ENCODE results near the gene LARGE2.

GRCh38 chr11:45877845-45878244 lies 44.6 kb upstream of the LARGE2 start:
- TF ChIP-seq CTCF (IDR thresholded peaks at IDR 0.05; ENCODE audit: borderline replicate concordance, extremely low read depth, low read length, poor library complexity, severe bottlenecking) (no peak), EZH2 (IDR thresholded peaks at IDR 0.05; ENCODE audit: borderline replicate concordance, low read depth, low read length, severe bottlenecking) (no peak)

Measured in DND-41 (cell line).